OCI-LY7 (cell line): Measurements from ENCODE around the gene LZTS2.

Experiments used
- CTCF ChIP-seq: fragments of 200-600 bp; sonication (generic); conservative IDR thresholded peaks from 2 replicates; pipeline ENCODE4 v1.5.1; 2014; ENCODE audit warnings: mild to moderate bottlenecking, antibody characterized with exemption, low read length, moderate library complexity, mixed read lengths
- EZH2phosphoT487 ChIP-seq: fragments of 200-600 bp; sonication (generic); IDR thresholded peaks from 2 replicates; pipeline ENCODE4 v1.6.1; 2018; ENCODE audit warnings: low read depth, borderline replicate concordance, mild to moderate bottlenecking, mixed run types, antibody characterized with exemption, low read length, moderate library complexity, mixed read lengths

GRCh38 chr10:101013365-101013825 is 13.8 kb downstream of the LZTS2 start:
- no peak for TF ChIP-seq CTCF
- no peak for TF ChIP-seq EZH2phosphoT487
